A549 treated with Mapracorat at 1 μM for 4 hours (cell line): Measurements from ENCODE around the gene GUCY1A1. TPM values are rescaled to one million over a fixed set of nuclear protein-coding genes. Genes with fewer than 3 reads are reported as not detected.

ENCODE experiments used
- total RNA-seq: library from RNA; stranded (reverse); fragments of 200-300 nt; extraction: Qiagen RNA extraction; gene quantifications from 5 replicates; pipeline ENCODE4 v1.2.3, GENCODE V29; 2022

Gene GUCY1A1
- total RNA-seq = not detected in 5 replicates

GRCh38 chr4:155666344-155667221 lies at the start of gene GUCY1A1:
Gene GUCY1A1 (plus strand): TSS chr4:155666848. CDS start chr4:155696868, 30,020 bp downstream.

GRCh38 chr4:155758481-155759371 lies 92.1 kb downstream of the GUCY1A1 start, which contains the start of gene GUCY1B1:
Gene GUCY1B1 (plus strand): TSS chr4:155759021. CDS start chr4:155759141, 120 bp downstream.

Other genes starting within 250 kb of the GUCY1A1 start
- gene GUCY1B1, start 92.2 kb downstream of the GUCY1A1 start, total RNA-seq = 0.07 to 0.36 TPM (median 0.21 TPM) in 5 replicates
- not detected in 5 replicates for gene ASIC5, start 199.4 kb downstream of the GUCY1A1 start, total RNA-seq
- gene TDO2, start 236.8 kb downstream of the GUCY1A1 start, total RNA-seq = 0.46 to 1.1 TPM (median 0.66 TPM) in 5 replicates